Left ventricle myocardium inferior (tissue), 1 donor: ENCODE results near the gene ACSS1. TPM values are rescaled to one million over a fixed set of nuclear protein-coding genes. Genes with fewer than 3 reads are reported as not detected.

Experiments used
- DNase-seq: peaks from one replicate; pipeline ENCODE4 v3.0.0-alpha.2; 2020
- H3K27ac ChIP-seq: fragments of 200-600 bp; replicated peaks from 2 replicates; pipeline ENCODE4 v1.8.0; 2021
- H3K27me3 ChIP-seq: fragments of 200-600 bp; 2 replicates; pipeline ENCODE4 v1.8.0; 2021; ENCODE audit warnings: low read depth
- H3K36me3 ChIP-seq: fragments of 200-600 bp; 2 replicates; pipeline ENCODE4 v1.8.0; 2021
- H3K4me1 ChIP-seq: fragments of 200-600 bp; 2 replicates; pipeline ENCODE4 v1.8.0; 2021
- H3K4me3 ChIP-seq: fragments of 200-600 bp; 2 replicates; pipeline ENCODE4 v1.8.0; 2021; ENCODE audit warnings: mild to moderate bottlenecking, moderate library complexity
- H3K9me3 ChIP-seq: fragments of 200-600 bp; replicated peaks from 2 replicates; pipeline ENCODE4 v1.8.0; 2021
- CTCF ChIP-seq: fragments of 200-600 bp; IDR thresholded peaks from 2 replicates; pipeline ENCODE4 v1.8.0; 2021; ENCODE audit warnings: antibody characterized with exemption, mild to moderate bottlenecking, borderline replicate concordance
- intact Hi-C: fragments of 100-400 bp; cut with micrococcal nuclease; formaldehyde crosslinking; loops from one replicate; pipeline ENCODE4 v1.11.0; 2022
- total RNA-seq: library from RNA; stranded (reverse); fragmentation: NEBNext Ultra II Directional; extraction: Animal tissue kit (Norgen Biotek cat#: 25700); gene quantifications from one replicate; pipeline ENCODE4 v1.2.1, GENCODE V29; 2021
- donor health status: DM: no; HTN: yes; CAD: no; lungs with severe emphysema.

ACSS1 gene
- total RNA-seq, 1 donor from 2014 or later, result 159 TPM

- no peaks in the 10 kb centered on the region for H3K27me3 ChIP-seq
- no peak for TF ChIP-seq CTCF
- H3K9me3 ChIP-seq, result no peaks in the 10 kb centered on the region
- peak overlapping the region; percentile 83 for H3K4me3 ChIP-seq
- H3K4me1 ChIP-seq, result peaks cover 84% of the 10 kb centered on the region
- no peaks in the 10 kb centered on the region for H3K36me3 ChIP-seq
- DNase-seq, result no peak
- intact Hi-C loops, result no loop called here
- peak overlapping the region; percentile 98 for H3K27ac ChIP-seq
These were observed 2.0 kb downstream of the ACSS1 start for GRCh38 chr20:25055711-25056495.

GRCh38 chr20:25054995-25055629 lies 2.8 kb downstream of the ACSS1 start:
- Histone ChIP-seq H3K36me3 (no peaks in the 10 kb centered on the region), H3K27me3 (no peaks in the 10 kb centered on the region), H3K9me3 (no peaks in the 10 kb centered on the region), H3K4me1 (peaks cover 92% of the 10 kb centered on the region), H3K4me3 (peak overlapping the region; percentile 83), H3K27ac (peak overlapping the region; percentile 98)
- DNase-seq, result no peak
- no peak for TF ChIP-seq CTCF
- intact Hi-C loops, result no loop called here

- Histone ChIP-seq H3K27ac (peak overlapping the region; percentile 98), H3K36me3 (no peaks in the 10 kb centered on the region), H3K9me3 (no peaks in the 10 kb centered on the region), H3K4me1 (peaks cover 99% of the 10 kb centered on the region), H3K27me3 (no peaks in the 10 kb centered on the region), H3K4me3 (peak overlapping the region; percentile 83)
- no peak for TF ChIP-seq CTCF
- no peak for DNase-seq
- intact Hi-C loops, result no loop called here
These were observed 3.7 kb downstream of the ACSS1 start for GRCh38 chr20:25054096-25054820.

GRCh38 chr20:25053255-25054031 lies 4.5 kb downstream of the ACSS1 start:
- no peaks in the 10 kb centered on the region for H3K9me3 ChIP-seq
- no peaks in the 10 kb centered on the region for H3K36me3 ChIP-seq
- H3K4me3 ChIP-seq, result peak overlapping the region; percentile 83
- intact Hi-C loops, result no loop called here
- TF ChIP-seq CTCF, result no peak
- peak; percentile 66 for DNase-seq
- H3K27ac ChIP-seq, result peak overlapping the region; percentile 98
- H3K27me3 ChIP-seq, result no peaks in the 10 kb centered on the region
- H3K4me1 ChIP-seq, result peaks cover 99% of the 10 kb centered on the region
